Astrocyte (in vitro differentiated cells and primary cell): ENCODE data around the gene ANKRD62. TPM values are rescaled to one million over a fixed set of nuclear protein-coding genes. Genes with fewer than 3 reads are reported as not detected.

ENCODE experiments used
- DNase-seq: peaks from one replicate; pipeline ENCODE4 v3.0.0-alpha.2; 2010; ENCODE audit warnings: low read depth
- FAIRE-seq: peaks from 2 replicates; lab custom pipeline; 2011; peaks lifted over from hg19 to GRCh38; lab: Jason Lieb, UNC
- H2AFZ ChIP-seq: 2 replicates; pipeline ENCODE4 v1.6.0; 2012; ENCODE audit warnings: low read depth, low read length, inconsistent platforms
- H3K27ac ChIP-seq: 2 replicates; pipeline ENCODE4 v1.5.1; 2011; ENCODE audit warnings: low read depth, low read length, inconsistent platforms
- H3K27me3 ChIP-seq: 2 replicates; pipeline ENCODE4 v1.6.0; 2011; ENCODE audit warnings: low read length, inconsistent platforms; ENCODE audit not compliant: insufficient read depth
- H3K36me3 ChIP-seq: 2 replicates; pipeline ENCODE4 v1.5.1; 2011; ENCODE audit warnings: low read length, inconsistent platforms; ENCODE audit not compliant: insufficient read depth
- H3K4me1 ChIP-seq: 2 replicates; pipeline ENCODE4 v1.5.1; 2011; ENCODE audit warnings: low read length, inconsistent platforms; ENCODE audit not compliant: insufficient read depth
- H3K4me2 ChIP-seq: 2 replicates; pipeline ENCODE4 v1.6.0; 2012; ENCODE audit warnings: low read length, inconsistent platforms
- H3K4me3 ChIP-seq: 2 replicates; pipeline ENCODE4 v1.5.1; 2011; ENCODE audit warnings: low read depth, mild to moderate bottlenecking, low read length, inconsistent platforms; ENCODE audit not compliant: insufficient read depth
- H3K79me2 ChIP-seq: 2 replicates; pipeline ENCODE4 v1.6.0; 2012; ENCODE audit warnings: mild to moderate bottlenecking, low read length, inconsistent platforms; ENCODE audit not compliant: insufficient read depth
- H3K9ac ChIP-seq: 2 replicates; pipeline ENCODE4 v1.6.0; 2012; ENCODE audit warnings: mild to moderate bottlenecking, low read length, inconsistent platforms
- H3K9me3 ChIP-seq: 2 replicates; pipeline ENCODE4 v1.5.1; 2012; ENCODE audit warnings: low read depth, mild to moderate bottlenecking, low read length, inconsistent platforms; ENCODE audit not compliant: insufficient read depth
- H4K20me1 ChIP-seq: 2 replicates; pipeline ENCODE4 v1.6.0; 2012; ENCODE audit warnings: low read length, inconsistent platforms; ENCODE audit not compliant: insufficient read depth
- H3K27ac Mint-ChIP-seq: one replicate; pipeline ENCODE4 v1.8.0; 2021; ENCODE audit warnings: mild to moderate bottlenecking, mixed read lengths; ENCODE audit not compliant: unreplicated experiment
- H3K27me3 Mint-ChIP-seq: one replicate; pipeline ENCODE4 v1.8.0; 2021; ENCODE audit warnings: low read depth, mixed read lengths; ENCODE audit not compliant: unreplicated experiment
- H3K36me3 Mint-ChIP-seq: one replicate; pipeline ENCODE4 v1.8.0; 2021; ENCODE audit warnings: low read depth, mixed read lengths; ENCODE audit not compliant: unreplicated experiment
- H3K4me1 Mint-ChIP-seq: one replicate; pipeline ENCODE4 v1.8.0; 2021; ENCODE audit warnings: low read depth, mixed read lengths; ENCODE audit not compliant: unreplicated experiment
- H3K4me3 Mint-ChIP-seq: one replicate; pipeline ENCODE4 v1.8.0; 2021; ENCODE audit warnings: mild to moderate bottlenecking, moderate library complexity, mixed read lengths; ENCODE audit not compliant: unreplicated experiment
- H3K9me3 Mint-ChIP-seq: one replicate; pipeline ENCODE4 v1.8.0; 2021; ENCODE audit warnings: mild to moderate bottlenecking, mixed read lengths; ENCODE audit not compliant: unreplicated experiment
- EZH2 ChIP-seq: IDR thresholded peaks from 2 replicates; pipeline ENCODE4 v1.6.1; 2012; ENCODE audit warnings: mild to moderate bottlenecking, low read length, inconsistent platforms; ENCODE audit not compliant: insufficient read depth
- total RNA-seq: library from RNA; stranded (reverse); gene quantifications from 2 replicates; pipeline ENCODE4 v1.2.1, GENCODE V29; 2021
- TF ChIP-seq, protein P1 (sequence below): IDR thresholded peaks from 2 replicates; pipeline ENCODE4 v1.5.1; 2011; ENCODE audit warnings: low read depth, mild to moderate bottlenecking, inconsistent platforms, low read length, moderate library complexity; ENCODE audit not compliant: insufficient read depth

ANKRD62 gene
- total RNA-seq, 1 donor from 2014 or later = not detected

DNA sequence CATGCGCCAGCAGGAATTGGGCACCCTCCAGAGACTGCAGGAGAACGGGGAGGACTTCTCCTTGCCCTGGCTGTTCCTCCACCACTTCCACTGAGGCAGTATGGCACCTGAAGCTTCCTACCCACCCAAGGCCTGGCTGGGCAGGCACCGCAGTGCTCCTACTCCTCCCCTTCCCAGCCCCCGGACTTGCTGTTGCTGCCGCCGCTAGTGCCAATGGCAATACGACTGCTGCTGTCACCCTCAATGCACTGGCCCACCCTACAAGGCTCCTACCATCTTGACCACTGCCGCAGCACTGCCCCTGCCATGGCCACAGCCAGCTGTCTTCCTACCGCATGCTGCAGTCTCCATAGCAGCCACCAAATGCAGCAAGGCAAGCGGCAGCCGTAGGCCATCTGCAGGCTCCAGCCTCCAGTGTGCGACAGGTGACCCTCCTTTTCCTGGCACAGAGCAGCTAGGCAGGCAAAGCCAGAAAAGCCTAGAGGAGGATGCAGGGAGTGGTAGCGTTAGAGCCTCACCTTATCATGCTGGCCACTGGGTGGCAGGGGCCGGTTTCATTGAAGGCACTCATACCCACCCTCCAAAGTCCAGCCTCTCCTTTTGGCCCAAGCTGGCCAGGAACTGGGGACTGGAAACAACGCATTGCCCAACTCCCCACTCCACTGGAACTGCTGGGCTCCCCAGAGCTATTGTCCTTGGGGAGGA, 47.4 kb upstream of the ANKRD62 start:
- Histone ChIP-seq H3K79me2 (no peaks in the 10 kb centered on the region), H2AFZ (no peak overlapping the region), H3K9ac (no peak overlapping the region), H4K20me1 (no peaks in the 10 kb centered on the region), H3K9me3 (no peaks in the 10 kb centered on the region), H3K27me3 (no peaks in the 10 kb centered on the region), H3K4me2 (no peak overlapping the region), H3K4me1 (peaks cover 20% of the 10 kb centered on the region), H3K27ac (no peak overlapping the region), H3K4me3 (no peak overlapping the region), H3K36me3 (no peaks in the 10 kb centered on the region)
- Mint-ChIP-seq H3K27ac (no peak overlapping the region), H3K9me3 (no peaks in the 10 kb centered on the region), H3K36me3 (no peaks in the 10 kb centered on the region), H3K27me3 (peaks cover 2% of the 10 kb centered on the region), H3K4me3 (no peak overlapping the region), H3K4me1 (peaks cover 38% of the 10 kb centered on the region)
- DNase-seq = no peak
- no peak for FAIRE-seq
- no peak for TF ChIP-seq EZH2
- TF ChIP-seq, protein P1, sequence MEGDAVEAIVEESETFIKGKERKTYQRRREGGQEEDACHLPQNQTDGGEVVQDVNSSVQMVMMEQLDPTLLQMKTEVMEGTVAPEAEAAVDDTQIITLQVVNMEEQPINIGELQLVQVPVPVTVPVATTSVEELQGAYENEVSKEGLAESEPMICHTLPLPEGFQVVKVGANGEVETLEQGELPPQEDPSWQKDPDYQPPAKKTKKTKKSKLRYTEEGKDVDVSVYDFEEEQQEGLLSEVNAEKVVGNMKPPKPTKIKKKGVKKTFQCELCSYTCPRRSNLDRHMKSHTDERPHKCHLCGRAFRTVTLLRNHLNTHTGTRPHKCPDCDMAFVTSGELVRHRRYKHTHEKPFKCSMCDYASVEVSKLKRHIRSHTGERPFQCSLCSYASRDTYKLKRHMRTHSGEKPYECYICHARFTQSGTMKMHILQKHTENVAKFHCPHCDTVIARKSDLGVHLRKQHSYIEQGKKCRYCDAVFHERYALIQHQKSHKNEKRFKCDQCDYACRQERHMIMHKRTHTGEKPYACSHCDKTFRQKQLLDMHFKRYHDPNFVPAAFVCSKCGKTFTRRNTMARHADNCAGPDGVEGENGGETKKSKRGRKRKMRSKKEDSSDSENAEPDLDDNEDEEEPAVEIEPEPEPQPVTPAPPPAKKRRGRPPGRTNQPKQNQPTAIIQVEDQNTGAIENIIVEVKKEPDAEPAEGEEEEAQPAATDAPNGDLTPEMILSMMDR = no peak

DNA sequence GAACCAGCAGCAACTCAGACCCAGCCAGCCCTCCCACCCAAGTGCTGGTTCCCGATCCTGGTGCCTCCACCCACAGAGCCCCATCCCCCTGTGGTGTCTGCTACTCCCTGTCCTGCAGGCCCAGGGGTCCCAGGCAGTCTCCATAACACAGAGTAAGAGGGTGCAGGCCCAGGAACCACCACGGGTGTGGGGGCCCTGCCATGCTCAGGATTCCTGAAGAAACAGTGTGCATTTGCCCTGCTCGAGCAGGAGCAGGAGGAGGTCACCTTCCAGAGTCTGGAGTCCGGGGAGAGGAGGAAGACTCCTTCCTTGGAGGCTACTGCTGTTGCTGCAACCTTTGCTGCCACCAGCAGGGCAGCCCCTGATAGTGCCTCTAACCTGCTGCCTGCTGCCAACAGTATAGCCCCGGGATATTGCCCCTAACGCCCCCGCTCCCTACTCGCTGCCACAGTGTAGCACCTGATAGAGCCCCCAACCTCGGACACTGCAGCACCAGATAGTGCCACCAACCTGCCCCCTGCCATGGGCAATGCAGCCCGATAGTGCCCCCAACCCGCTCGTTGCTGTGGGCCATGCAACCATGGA, 46.8 kb upstream of the ANKRD62 start:
- H3K79me2 ChIP-seq = no peaks in the 10 kb centered on the region
- DNase-seq = no peak

More for the DNA sequence above, 46.8 kb upstream of the ANKRD62 start:
- no peak for FAIRE-seq
- H2AFZ ChIP-seq = no peak overlapping the region
- no peaks in the 10 kb centered on the region for H3K9me3 Mint-ChIP-seq
- peaks cover 2% of the 10 kb centered on the region for H3K27me3 Mint-ChIP-seq
- no peak overlapping the region for H3K27ac Mint-ChIP-seq
- H3K36me3 ChIP-seq = no peaks in the 10 kb centered on the region
- H3K27ac ChIP-seq = no peak overlapping the region
- H3K4me3 ChIP-seq = no peak overlapping the region
- H3K4me1 Mint-ChIP-seq = peaks cover 36% of the 10 kb centered on the region
- H3K9me3 ChIP-seq = no peaks in the 10 kb centered on the region
- peaks cover 14% of the 10 kb centered on the region for H3K4me1 ChIP-seq
- H3K4me2 ChIP-seq = no peak overlapping the region
- no peak overlapping the region for H3K9ac ChIP-seq
- no peak overlapping the region for H3K4me3 Mint-ChIP-seq
- TF ChIP-seq, protein P1 = no peak
- no peak for TF ChIP-seq EZH2
- H3K27me3 ChIP-seq = no peaks in the 10 kb centered on the region
- H3K36me3 Mint-ChIP-seq = no peaks in the 10 kb centered on the region
- H4K20me1 ChIP-seq = no peaks in the 10 kb centered on the region
